ENCODE measurements around the gene MPDZ. TPM values are rescaled to one million over a fixed set of nuclear protein-coding genes. Genes with fewer than 3 reads are reported as not detected.
"Not testable (repeated sequence)": the region's sequence is repeated elsewhere in the genome, so short reads cannot be mapped to it uniquely, and the experiment has no call there.

The MPDZ gene
- total RNA-seq, 4 donors from 2014 or later = 52.9 to 84.6 (median 78.5) TPM

DNA sequence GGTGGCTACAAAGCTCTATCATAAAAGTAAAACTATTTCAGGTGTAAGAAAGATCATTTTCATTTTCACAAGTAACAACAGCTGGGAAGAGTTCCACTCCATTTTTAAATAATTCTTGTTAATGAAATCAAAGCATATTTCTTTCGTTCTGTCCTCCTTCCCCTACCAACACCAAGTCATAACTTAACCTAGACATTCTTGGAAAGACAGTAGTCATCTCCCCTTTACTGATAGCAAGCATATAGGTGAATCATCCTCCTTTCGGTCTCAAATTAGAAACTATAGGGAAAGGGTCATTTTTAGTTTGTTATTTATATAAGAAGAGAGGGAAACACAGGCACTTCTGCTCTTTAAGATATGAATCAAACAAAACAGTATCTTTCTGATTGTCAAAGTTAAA lies 38.2 kb downstream of the MPDZ start:
- no peaks in the 10 kb centered on the region for H3K36me3 ChIP-seq
- no peaks in the 10 kb centered on the region for H3K27me3 ChIP-seq
- H3K4me1 ChIP-seq = no peaks in the 10 kb centered on the region
- no peak overlapping the region for H3K27ac ChIP-seq
- H3K4me3 ChIP-seq = no peak overlapping the region
- no peak for DNase-seq
- intact Hi-C loops (cut with DNase I; ENCODE audit: low total_unique reads) = no loop called here
- no peaks in the 10 kb centered on the region for H3K9me3 ChIP-seq
- TF ChIP-seq POLR2A (IDR thresholded peaks at IDR 0.05) = no peak
- TF ChIP-seq, protein P1, sequence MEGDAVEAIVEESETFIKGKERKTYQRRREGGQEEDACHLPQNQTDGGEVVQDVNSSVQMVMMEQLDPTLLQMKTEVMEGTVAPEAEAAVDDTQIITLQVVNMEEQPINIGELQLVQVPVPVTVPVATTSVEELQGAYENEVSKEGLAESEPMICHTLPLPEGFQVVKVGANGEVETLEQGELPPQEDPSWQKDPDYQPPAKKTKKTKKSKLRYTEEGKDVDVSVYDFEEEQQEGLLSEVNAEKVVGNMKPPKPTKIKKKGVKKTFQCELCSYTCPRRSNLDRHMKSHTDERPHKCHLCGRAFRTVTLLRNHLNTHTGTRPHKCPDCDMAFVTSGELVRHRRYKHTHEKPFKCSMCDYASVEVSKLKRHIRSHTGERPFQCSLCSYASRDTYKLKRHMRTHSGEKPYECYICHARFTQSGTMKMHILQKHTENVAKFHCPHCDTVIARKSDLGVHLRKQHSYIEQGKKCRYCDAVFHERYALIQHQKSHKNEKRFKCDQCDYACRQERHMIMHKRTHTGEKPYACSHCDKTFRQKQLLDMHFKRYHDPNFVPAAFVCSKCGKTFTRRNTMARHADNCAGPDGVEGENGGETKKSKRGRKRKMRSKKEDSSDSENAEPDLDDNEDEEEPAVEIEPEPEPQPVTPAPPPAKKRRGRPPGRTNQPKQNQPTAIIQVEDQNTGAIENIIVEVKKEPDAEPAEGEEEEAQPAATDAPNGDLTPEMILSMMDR (IDR thresholded peaks at IDR 0.05) = no peak

DNA sequence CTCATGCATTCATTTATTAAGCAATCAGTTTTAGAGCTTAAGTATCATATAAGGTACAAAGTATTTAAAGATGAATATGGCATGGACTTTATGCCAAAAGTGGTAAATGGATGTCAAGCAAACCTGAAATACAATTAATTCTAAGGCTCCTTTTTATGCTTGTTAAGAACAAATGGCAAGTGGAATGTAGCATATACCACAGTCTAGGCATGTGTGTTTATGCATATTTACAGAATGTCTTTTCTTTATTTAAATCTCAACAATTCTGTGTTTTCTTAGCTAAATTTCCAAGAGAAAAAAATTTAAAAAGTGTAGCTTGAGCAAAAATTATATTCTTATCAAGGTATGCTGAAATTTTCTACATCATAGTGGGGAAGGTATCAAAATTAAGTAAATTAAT lies 39.8 kb downstream of the MPDZ start:
- H3K9me3 ChIP-seq = no peaks in the 10 kb centered on the region

DNA sequence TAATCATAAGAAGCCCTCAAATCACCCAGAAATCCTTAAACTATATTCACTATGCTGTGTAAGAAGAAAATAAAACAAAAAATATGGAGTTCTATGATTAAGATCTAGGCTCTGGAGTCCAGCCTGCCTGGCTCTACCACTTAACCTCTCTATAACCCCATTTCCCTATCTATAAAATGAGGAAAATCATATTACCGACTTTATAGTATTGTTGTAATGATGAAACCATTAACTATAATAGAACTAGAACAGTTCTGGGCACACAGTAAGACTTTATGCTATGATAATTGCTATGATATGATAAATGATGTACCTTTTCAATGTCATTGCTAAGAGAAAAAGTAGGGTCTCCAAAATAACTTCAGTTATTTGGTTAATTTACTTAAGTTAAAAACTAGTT lies 40.3 kb downstream of the MPDZ start:
- intact Hi-C loops (cut with DNase I; ENCODE audit: low total_unique reads) = no loop called here
- no peak for DNase-seq
- TF ChIP-seq, protein P1 (IDR thresholded peaks at IDR 0.05) = no peak
- TF ChIP-seq POLR2A (IDR thresholded peaks at IDR 0.05) = no peak
- H3K27me3 ChIP-seq = no peaks in the 10 kb centered on the region
- H3K9me3 ChIP-seq = no peaks in the 10 kb centered on the region
- H3K27ac ChIP-seq = no peak overlapping the region
- H3K4me3 ChIP-seq = no peak overlapping the region
- H3K4me1 ChIP-seq = no peaks in the 10 kb centered on the region
- no peaks in the 10 kb centered on the region for H3K36me3 ChIP-seq

More for the DNA sequence above, 39.8 kb downstream of the MPDZ start:
- no peaks in the 10 kb centered on the region for H3K4me1 ChIP-seq
- H3K27me3 ChIP-seq = no peaks in the 10 kb centered on the region
- H3K36me3 ChIP-seq = no peaks in the 10 kb centered on the region
- no peak overlapping the region for H3K4me3 ChIP-seq
- no peak for DNase-seq
- TF ChIP-seq POLR2A (IDR thresholded peaks at IDR 0.05) = no peak
- intact Hi-C loops (cut with DNase I; ENCODE audit: low total_unique reads) = no loop called here
- no peak overlapping the region for H3K27ac ChIP-seq

DNA sequence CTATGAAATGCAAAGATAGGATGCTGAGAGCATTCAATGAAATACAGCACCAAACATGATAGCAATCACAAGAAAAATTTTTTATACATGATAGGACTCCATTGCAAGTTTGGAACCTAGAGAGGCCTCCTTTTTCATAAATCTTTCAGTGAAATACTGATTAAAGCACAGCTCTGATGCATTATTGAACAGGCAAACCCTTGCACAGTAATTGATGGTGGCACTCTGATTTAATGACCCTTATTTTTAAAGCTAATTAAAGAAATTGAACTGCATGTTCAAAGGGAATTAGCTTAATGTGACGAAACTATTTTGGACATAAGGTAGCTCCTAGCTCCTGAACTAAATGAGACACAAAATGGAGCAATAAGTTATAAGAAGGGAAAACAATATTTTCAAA lies 44.6 kb downstream of the MPDZ start:
- H3K4me1 ChIP-seq = no peaks in the 10 kb centered on the region
- TF ChIP-seq, protein P1 (IDR thresholded peaks at IDR 0.05) = no peak
- TF ChIP-seq POLR2A (IDR thresholded peaks at IDR 0.05) = no peak
- intact Hi-C loops (cut with DNase I; ENCODE audit: low total_unique reads) = no loop called here
- no peaks in the 10 kb centered on the region for H3K36me3 ChIP-seq
- no peak overlapping the region for H3K4me3 ChIP-seq
- no peaks in the 10 kb centered on the region for H3K9me3 ChIP-seq
- H3K27me3 ChIP-seq = no peaks in the 10 kb centered on the region
- H3K27ac ChIP-seq = no peak overlapping the region
- DNase-seq = no peak

DNA sequence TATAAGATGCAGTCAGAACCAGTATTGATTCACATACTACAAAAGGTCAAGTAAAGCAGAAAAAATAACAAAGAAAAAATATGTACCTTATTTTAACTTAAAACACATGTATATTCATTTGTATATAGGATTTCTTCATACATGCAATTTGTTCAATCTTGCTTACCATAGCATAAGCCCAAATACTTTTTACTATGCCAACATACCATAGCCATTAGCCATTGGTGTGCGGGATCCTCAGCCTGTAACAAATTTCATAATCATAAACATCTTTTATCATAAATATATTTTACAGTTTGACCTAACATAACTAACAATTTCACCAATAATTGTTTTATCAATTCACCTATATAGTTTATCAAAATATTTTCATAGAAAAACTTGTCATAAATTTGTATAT lies 51.1 kb downstream of the MPDZ start:
- Histone ChIP-seq H3K4me3 (no peak overlapping the region), H3K27me3 (no peaks in the 10 kb centered on the region), H3K4me1 (no peaks in the 10 kb centered on the region), H3K27ac (no peak overlapping the region), H3K36me3 (no peaks in the 10 kb centered on the region), H3K9me3 (no peaks in the 10 kb centered on the region)
- DNase-seq = no peak
- TF ChIP-seq POLR2A (IDR thresholded peaks at IDR 0.05) = no peak
- TF ChIP-seq, protein P1 (IDR thresholded peaks at IDR 0.05) = no peak
- intact Hi-C loops (cut with DNase I; ENCODE audit: low total_unique reads) = no loop called here

DNA sequence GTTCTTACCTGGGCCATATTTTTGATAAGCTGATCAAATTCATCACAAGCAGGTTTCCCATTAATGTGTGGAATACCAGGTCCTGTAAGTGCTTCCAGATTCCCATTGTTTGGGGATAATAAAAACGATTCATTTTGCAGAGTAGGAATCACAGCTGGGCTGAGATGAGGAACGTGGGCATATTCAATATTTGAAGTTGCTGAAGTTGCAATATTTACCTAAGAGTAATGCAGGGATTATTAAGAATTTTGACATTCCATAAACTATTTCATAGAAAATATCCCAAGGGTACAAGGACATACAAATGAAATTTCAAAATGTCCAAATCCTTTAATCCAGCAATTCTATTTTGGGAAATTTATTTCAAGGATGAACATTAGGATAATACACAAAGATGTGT lies 55.1 kb downstream of the MPDZ start:
- Histone ChIP-seq H3K9me3 (no peaks in the 10 kb centered on the region), H3K27me3 (no peaks in the 10 kb centered on the region), H3K4me1 (no peaks in the 10 kb centered on the region), H3K27ac (no peak overlapping the region), H3K4me3 (no peak overlapping the region), H3K36me3 (peaks cover 0 to 3% of the 10 kb centered on the region in 2 donors)
- DNase-seq = no peak
- TF ChIP-seq, protein P1 (IDR thresholded peaks at IDR 0.05) = no peak
- TF ChIP-seq POLR2A (IDR thresholded peaks at IDR 0.05) = no peak
- intact Hi-C loops (cut with DNase I; ENCODE audit: low total_unique reads) = no loop called here

DNA sequence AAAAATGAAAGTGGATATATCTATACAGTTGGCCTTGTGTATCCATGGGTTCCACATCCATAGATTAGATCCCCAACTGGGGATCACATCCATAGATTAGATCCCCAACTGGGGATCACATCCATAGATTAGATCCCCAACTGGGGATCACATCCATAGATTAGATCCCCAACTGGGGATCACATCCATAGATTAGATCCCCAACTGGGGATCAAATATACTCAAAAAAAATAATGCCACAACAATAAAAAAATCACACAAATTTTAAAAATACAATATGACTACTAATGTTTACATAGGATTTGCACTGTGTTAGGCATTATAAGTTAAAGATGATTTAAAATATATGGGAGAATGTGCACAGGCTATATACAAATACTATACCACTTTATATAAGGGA lies 56.8 kb downstream of the MPDZ start:
- DNase-seq; H3K27me3 ChIP-seq; H3K4me1 ChIP-seq; intact Hi-C loops (cut with DNase I; ENCODE audit: low total_unique reads); H3K36me3 ChIP-seq; H3K27ac ChIP-seq; H3K9me3 ChIP-seq; H3K4me3 ChIP-seq: not testable (repeated sequence)
